OCI-LY7 (cell line): Measurements from ENCODE around the gene IGIP.

Experiments used
- EZH2phosphoT487 ChIP-seq: fragments of 200-600 bp; sonication (generic); IDR thresholded peaks from 2 replicates; pipeline ENCODE4 v1.6.1; 2018; ENCODE audit warnings: low read depth, borderline replicate concordance, mild to moderate bottlenecking, mixed run types, antibody characterized with exemption, low read length, moderate library complexity, mixed read lengths
- TF ChIP-seq, protein P1 (sequence below): fragments of 200-600 bp; sonication (generic); conservative IDR thresholded peaks from 2 replicates; pipeline ENCODE4 v1.5.1; 2014; ENCODE audit warnings: mild to moderate bottlenecking, antibody characterized with exemption, low read length, moderate library complexity, mixed read lengths

GRCh38 chr5:140176031-140176387 lies 50.3 kb downstream of the IGIP start:
- TF ChIP-seq, protein P1, sequence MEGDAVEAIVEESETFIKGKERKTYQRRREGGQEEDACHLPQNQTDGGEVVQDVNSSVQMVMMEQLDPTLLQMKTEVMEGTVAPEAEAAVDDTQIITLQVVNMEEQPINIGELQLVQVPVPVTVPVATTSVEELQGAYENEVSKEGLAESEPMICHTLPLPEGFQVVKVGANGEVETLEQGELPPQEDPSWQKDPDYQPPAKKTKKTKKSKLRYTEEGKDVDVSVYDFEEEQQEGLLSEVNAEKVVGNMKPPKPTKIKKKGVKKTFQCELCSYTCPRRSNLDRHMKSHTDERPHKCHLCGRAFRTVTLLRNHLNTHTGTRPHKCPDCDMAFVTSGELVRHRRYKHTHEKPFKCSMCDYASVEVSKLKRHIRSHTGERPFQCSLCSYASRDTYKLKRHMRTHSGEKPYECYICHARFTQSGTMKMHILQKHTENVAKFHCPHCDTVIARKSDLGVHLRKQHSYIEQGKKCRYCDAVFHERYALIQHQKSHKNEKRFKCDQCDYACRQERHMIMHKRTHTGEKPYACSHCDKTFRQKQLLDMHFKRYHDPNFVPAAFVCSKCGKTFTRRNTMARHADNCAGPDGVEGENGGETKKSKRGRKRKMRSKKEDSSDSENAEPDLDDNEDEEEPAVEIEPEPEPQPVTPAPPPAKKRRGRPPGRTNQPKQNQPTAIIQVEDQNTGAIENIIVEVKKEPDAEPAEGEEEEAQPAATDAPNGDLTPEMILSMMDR = no peak
- no peak for TF ChIP-seq EZH2phosphoT487
